GM12878 (cell line): ENCODE results near the gene UCHL5.

Experiments
- EZH2 ChIP-seq: IDR thresholded peaks from 2 replicates; pipeline ENCODE4 v1.6.1; 2012; ENCODE audit warnings: low read depth, mild to moderate bottlenecking, control low read depth, inconsistent platforms, low read length, borderline replicate concordance; ENCODE audit not compliant: control insufficient read depth
- NFXL1 ChIP-seq: fragments of 450-650 bp; IDR thresholded peaks from 2 replicates; pipeline ENCODE4 v1.6.1; 2017; ENCODE audit warnings: antibody characterized with exemption, mild to moderate bottlenecking, borderline replicate concordance
- RCOR1 ChIP-seq: conservative IDR thresholded peaks from 2 replicates; pipeline ENCODE4 v1.6.1; 2012; ENCODE audit warnings: low read depth, low read length, improper control_type of control experiment
- SMC3 ChIP-seq: IDR thresholded peaks from 2 replicates; pipeline ENCODE4 v1.6.1; 2011; ENCODE audit warnings: low read length, improper control_type of control experiment, borderline replicate concordance
- TF ChIP-seq, protein P1 (sequence below): fragments of 150-350 bp; IDR thresholded peaks from 2 replicates; pipeline ENCODE4 v1.6.1; 2016; ENCODE audit warnings: low read depth, low read length

DNA sequence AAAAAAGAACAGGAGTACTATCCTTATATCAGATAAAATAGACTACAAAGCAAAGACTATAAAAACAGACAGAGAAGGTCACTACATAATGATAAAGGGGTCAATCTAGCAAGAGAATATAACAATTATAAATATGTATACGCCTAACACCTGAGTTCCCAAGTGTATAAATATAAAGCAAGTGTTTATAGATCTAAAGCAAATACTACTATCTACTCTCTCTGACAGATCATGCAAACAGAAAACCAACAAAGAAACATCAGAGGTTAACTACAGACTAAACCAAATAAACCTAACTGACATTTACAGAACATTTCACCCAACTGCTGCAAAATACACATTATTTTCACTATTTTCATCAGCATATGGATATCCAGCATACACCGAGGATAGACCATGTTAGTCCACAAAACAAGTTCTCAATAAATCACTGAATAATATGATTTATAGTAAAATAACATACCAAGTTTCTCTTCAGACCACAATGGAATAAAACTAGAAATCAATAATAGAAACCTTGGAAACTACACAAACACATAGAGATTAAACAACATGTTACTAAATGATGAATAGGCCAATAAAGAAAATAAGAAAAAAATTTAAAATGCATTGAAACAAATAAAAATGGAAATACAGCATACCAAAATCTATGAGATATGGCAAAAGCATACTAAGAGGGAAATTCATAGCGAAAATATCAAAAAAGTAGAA is 22.7 kb downstream of the UCHL5 start:
- TF ChIP-seq RCOR1 (no peak), NFXL1 (no peak), EZH2 (no peak), SMC3 (no peak)
- TF ChIP-seq, protein P1, sequence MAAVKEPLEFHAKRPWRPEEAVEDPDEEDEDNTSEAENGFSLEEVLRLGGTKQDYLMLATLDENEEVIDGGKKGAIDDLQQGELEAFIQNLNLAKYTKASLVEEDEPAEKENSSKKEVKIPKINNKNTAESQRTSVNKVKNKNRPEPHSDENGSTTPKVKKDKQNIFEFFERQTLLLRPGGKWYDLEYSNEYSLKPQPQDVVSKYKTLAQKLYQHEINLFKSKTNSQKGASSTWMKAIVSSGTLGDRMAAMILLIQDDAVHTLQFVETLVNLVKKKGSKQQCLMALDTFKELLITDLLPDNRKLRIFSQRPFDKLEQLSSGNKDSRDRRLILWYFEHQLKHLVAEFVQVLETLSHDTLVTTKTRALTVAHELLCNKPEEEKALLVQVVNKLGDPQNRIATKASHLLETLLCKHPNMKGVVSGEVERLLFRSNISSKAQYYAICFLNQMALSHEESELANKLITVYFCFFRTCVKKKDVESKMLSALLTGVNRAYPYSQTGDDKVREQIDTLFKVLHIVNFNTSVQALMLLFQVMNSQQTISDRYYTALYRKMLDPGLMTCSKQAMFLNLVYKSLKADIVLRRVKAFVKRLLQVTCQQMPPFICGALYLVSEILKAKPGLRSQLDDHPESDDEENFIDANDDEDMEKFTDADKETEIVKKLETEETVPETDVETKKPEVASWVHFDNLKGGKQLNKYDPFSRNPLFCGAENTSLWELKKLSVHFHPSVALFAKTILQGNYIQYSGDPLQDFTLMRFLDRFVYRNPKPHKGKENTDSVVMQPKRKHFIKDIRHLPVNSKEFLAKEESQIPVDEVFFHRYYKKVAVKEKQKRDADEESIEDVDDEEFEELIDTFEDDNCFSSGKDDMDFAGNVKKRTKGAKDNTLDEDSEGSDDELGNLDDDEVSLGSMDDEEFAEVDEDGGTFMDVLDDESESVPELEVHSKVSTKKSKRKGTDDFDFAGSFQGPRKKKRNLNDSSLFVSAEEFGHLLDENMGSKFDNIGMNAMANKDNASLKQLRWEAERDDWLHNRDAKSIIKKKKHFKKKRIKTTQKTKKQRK: no peak
